Measurements from ENCODE around the gene BACH2.

- peak; percentile 51 for TF ChIP-seq CEBPB (IDR thresholded peaks at IDR 0.05; ENCODE audit: low read depth, low read length)
- no peak for TF ChIP-seq POLR2A (IDR thresholded peaks at IDR 0.05; ENCODE audit: low read depth, low read length)
- TF ChIP-seq CTCF (conservative IDR thresholded peaks at IDR 0.05; ENCODE audit: low read depth, low read length) = peak; percentile 59
- no peak for TF ChIP-seq BHLHE40 (IDR thresholded peaks at IDR 0.05; ENCODE audit: low read depth, low read length)
- TF ChIP-seq RFX5 (IDR thresholded peaks at IDR 0.05; ENCODE audit: low read depth, low read length) = peak; percentile 55; the same call in 1 of the 2 replicates
- no peak; the same call in 1 of the 2 replicates for TF ChIP-seq MAFK (IDR thresholded peaks at IDR 0.05; ENCODE audit: low read depth, low read length)
- peak; percentile 39 for TF ChIP-seq SMC3 (IDR thresholded peaks at IDR 0.05; ENCODE audit: low read depth, low read length)
These were observed 198.6 kb downstream of the BACH2 start for GRCh38 chr6:90098001-90098531.
